Left ventricle myocardium inferior (tissue), 1 donor: ENCODE results near the gene PITPNC1. TPM values are rescaled to one million over a fixed set of nuclear protein-coding genes. Genes with fewer than 3 reads are reported as not detected.
"Not testable (repeated sequence)": the region's sequence is repeated elsewhere in the genome, so short reads cannot be mapped to it uniquely, and the experiment has no call there.

Experiments
- DNase-seq: peaks from one replicate; pipeline ENCODE4 v3.0.0-alpha.2; 2020
- H3K27ac ChIP-seq: fragments of 200-600 bp; replicated peaks from 2 replicates; pipeline ENCODE4 v1.8.0; 2021
- H3K27me3 ChIP-seq: fragments of 200-600 bp; 2 replicates; pipeline ENCODE4 v1.8.0; 2021; ENCODE audit warnings: low read depth
- H3K36me3 ChIP-seq: fragments of 200-600 bp; 2 replicates; pipeline ENCODE4 v1.8.0; 2021
- H3K4me1 ChIP-seq: fragments of 200-600 bp; 2 replicates; pipeline ENCODE4 v1.8.0; 2021
- H3K4me3 ChIP-seq: fragments of 200-600 bp; 2 replicates; pipeline ENCODE4 v1.8.0; 2021; ENCODE audit warnings: mild to moderate bottlenecking, moderate library complexity
- H3K9me3 ChIP-seq: fragments of 200-600 bp; replicated peaks from 2 replicates; pipeline ENCODE4 v1.8.0; 2021
- intact Hi-C: fragments of 100-400 bp; cut with micrococcal nuclease; formaldehyde crosslinking; loops from one replicate; pipeline ENCODE4 v1.11.0; 2022
- total RNA-seq: library from RNA; stranded (reverse); fragmentation: NEBNext Ultra II Directional; extraction: Animal tissue kit (Norgen Biotek cat#: 25700); gene quantifications from one replicate; pipeline ENCODE4 v1.2.1, GENCODE V29; 2021
- TF ChIP-seq, protein P1 (sequence below): fragments of 200-600 bp; IDR thresholded peaks from 2 replicates; pipeline ENCODE4 v1.8.0; 2021; ENCODE audit warnings: antibody characterized with exemption, mild to moderate bottlenecking, borderline replicate concordance
- donor health status: DM: no; HTN: yes; CAD: no; lungs with severe emphysema.

PITPNC1 gene
- total RNA-seq, 1 donor from 2014 or later: 8.1 TPM

GRCh38 chr17:67470163-67470562, 93.1 kb downstream of the PITPNC1 start:
- Histone ChIP-seq H3K4me3 (no peak overlapping the region), H3K4me1 (peaks cover 48% of the 10 kb centered on the region), H3K27ac (peak overlapping the region; percentile 81), H3K9me3 (peaks cover 6% of the 10 kb centered on the region), H3K27me3 (no peaks in the 10 kb centered on the region), H3K36me3 (no peaks in the 10 kb centered on the region)
- intact Hi-C loops: no loop called here
- DNase-seq: no peak
- TF ChIP-seq, protein P1, sequence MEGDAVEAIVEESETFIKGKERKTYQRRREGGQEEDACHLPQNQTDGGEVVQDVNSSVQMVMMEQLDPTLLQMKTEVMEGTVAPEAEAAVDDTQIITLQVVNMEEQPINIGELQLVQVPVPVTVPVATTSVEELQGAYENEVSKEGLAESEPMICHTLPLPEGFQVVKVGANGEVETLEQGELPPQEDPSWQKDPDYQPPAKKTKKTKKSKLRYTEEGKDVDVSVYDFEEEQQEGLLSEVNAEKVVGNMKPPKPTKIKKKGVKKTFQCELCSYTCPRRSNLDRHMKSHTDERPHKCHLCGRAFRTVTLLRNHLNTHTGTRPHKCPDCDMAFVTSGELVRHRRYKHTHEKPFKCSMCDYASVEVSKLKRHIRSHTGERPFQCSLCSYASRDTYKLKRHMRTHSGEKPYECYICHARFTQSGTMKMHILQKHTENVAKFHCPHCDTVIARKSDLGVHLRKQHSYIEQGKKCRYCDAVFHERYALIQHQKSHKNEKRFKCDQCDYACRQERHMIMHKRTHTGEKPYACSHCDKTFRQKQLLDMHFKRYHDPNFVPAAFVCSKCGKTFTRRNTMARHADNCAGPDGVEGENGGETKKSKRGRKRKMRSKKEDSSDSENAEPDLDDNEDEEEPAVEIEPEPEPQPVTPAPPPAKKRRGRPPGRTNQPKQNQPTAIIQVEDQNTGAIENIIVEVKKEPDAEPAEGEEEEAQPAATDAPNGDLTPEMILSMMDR: no peak

GRCh38 chr17:67471118-67471517, 94.0 kb downstream of the PITPNC1 start:
- TF ChIP-seq, protein P1: no peak
- Histone ChIP-seq H3K9me3 (peaks cover 6% of the 10 kb centered on the region), H3K27me3 (no peaks in the 10 kb centered on the region), H3K27ac (no peak overlapping the region), H3K4me3 (no peak overlapping the region), H3K36me3 (no peaks in the 10 kb centered on the region), H3K4me1 (peaks cover 55% of the 10 kb centered on the region)
- DNase-seq: no peak
- intact Hi-C loops: no loop called here

DNA sequence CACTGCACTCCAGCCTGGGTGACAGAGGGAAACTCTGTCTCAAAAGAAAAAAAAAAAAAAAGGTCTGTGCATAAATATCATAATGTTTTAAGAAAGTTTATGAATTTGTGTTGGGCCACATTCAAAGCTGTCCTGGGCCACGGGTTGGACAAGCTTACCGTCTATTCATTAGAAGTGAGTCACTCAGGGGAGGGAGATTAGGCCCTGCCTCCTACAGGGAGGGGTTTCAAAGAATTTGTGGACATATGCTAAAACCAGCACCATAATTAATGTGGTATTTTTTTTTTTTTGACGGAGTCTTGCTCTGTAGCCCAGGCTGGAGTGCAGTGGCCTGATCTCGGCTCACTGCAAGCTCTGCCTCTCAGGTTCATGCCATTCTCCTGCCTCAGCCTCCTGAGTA, 95.5 kb downstream of the PITPNC1 start:
- DNase-seq, intact Hi-C loops, H3K9me3 ChIP-seq, H3K36me3 ChIP-seq, H3K4me3 ChIP-seq, H3K27me3 ChIP-seq: not testable (repeated sequence)
- Histone ChIP-seq H3K4me1 (peaks cover 54% of the 10 kb centered on the region), H3K27ac (peak overlapping the region; percentile 84)

DNA sequence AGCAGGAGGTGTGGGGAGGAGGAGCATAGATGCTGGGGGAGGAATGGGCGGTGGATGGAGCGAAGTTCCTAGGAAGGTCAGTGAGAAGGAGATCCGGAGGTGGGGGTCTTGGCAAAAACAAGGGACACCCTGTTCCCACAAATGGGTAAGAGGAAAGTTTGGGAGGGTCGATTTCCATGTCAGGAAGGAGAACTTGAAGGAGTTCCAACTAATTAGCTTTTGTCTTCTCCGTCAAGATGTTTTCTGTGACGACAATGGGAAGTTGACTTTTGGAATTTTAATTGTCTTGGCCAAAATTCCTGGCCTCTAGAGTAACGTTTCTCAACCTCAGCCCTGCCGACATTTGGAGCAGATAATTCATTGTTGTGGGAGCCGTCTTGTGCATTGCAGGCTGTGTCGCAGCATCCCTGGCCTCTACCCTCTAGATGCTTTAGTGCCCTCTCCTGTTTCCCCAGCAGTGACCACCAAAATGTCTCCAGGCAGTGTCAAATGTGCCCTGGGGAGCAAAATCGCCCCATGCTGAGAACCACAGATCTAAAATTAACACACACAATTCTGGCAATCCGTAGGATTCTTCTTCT, 97.1 kb downstream of the PITPNC1 start:
- Histone ChIP-seq H3K27ac (peak overlapping the region; percentile 84), H3K4me1 (peaks cover 52% of the 10 kb centered on the region), H3K27me3 (no peaks in the 10 kb centered on the region), H3K4me3 (no peak overlapping the region), H3K9me3 (peaks cover 6% of the 10 kb centered on the region), H3K36me3 (no peaks in the 10 kb centered on the region)
- intact Hi-C loops: no loop called here
- DNase-seq: peak; percentile 26
- TF ChIP-seq, protein P1: peak; percentile 22

GRCh38 chr17:67475161-67475937, 98.3 kb downstream of the PITPNC1 start:
- no peaks in the 10 kb centered on the region for H3K27me3 ChIP-seq
- DNase-seq: peak; percentile 76
- H3K4me3 ChIP-seq: no peak overlapping the region
- H3K9me3 ChIP-seq: peaks cover 6% of the 10 kb centered on the region
- no peaks in the 10 kb centered on the region for H3K36me3 ChIP-seq
- intact Hi-C loops: no loop called here
- H3K4me1 ChIP-seq: peaks cover 49% of the 10 kb centered on the region
- H3K27ac ChIP-seq: peak overlapping the region; percentile 84
- TF ChIP-seq, protein P1: peak; percentile 95

- Histone ChIP-seq H3K36me3 (no peaks in the 10 kb centered on the region), H3K4me3 (no peak overlapping the region), H3K27ac (peak overlapping the region; percentile 43), H3K9me3 (no peaks in the 10 kb centered on the region), H3K27me3 (no peaks in the 10 kb centered on the region), H3K4me1 (peaks cover 57% of the 10 kb centered on the region)
- no peak for DNase-seq
- TF ChIP-seq, protein P1: no peak
- intact Hi-C loops: no loop called here
These were observed 99.8 kb downstream of the PITPNC1 start for GRCh38 chr17:67476787-67477335.
